A549 (cell line): ENCODE measurements around the gene PPP1R3D.

Source experiments
- CHD4 ChIP-seq: fragments of 200-600 bp; sonication (generic); IDR thresholded peaks from 2 replicates; pipeline ENCODE4 v1.6.1; 2016; ENCODE audit warnings: antibody characterized with exemption, mild to moderate bottlenecking, borderline replicate concordance
- EP300 ChIP-seq, 2 experiments: fragments of >200 bp; sonication (Bioruptor Twin); formaldehyde crosslinking; IDR thresholded peaks; 2 replicates in 1 of 2; 3 replicates in 1 of 2; pipeline ENCODE4 v1.6.1; 2016 to 2017
- ESRRA ChIP-seq: fragments of 150-350 bp; IDR thresholded peaks from 2 replicates; pipeline ENCODE4 v1.6.1; 2014; ENCODE audit warnings: mild to moderate bottlenecking, low read length, borderline replicate concordance
- HOXA7 ChIP-seq: fragments of 250-450 bp; sonication (Bioruptor Pico); IDR thresholded peaks from 2 replicates; pipeline ENCODE4 v1.5.0; 2020; ENCODE audit warnings: mild to moderate bottlenecking, moderate library complexity
- RNF2 ChIP-seq: fragments of 200-600 bp; sonication (generic); IDR thresholded peaks from 2 replicates; pipeline ENCODE4 v1.6.1; 2016; ENCODE audit warnings: low read depth, mild to moderate bottlenecking, antibody characterized with exemption, moderate library complexity, borderline replicate concordance
- ZSCAN20 ChIP-seq: fragments of 250-450 bp; sonication (Bioruptor Pico); IDR thresholded peaks from 2 replicates; pipeline ENCODE4 v1.8.0; 2022; ENCODE audit warnings: mild to moderate bottlenecking, moderate library complexity
- TF ChIP-seq, protein P1 (sequence below): fragments of >200 bp; sonication (Bioruptor Twin); formaldehyde crosslinking; IDR thresholded peaks from 3 replicates; pipeline ENCODE4 v1.5.1; 2016
- TF ChIP-seq, protein P2 (sequence below): fragments of 150-350 bp; IDR thresholded peaks from 2 replicates; pipeline ENCODE4 v1.6.1; 2014; ENCODE audit warnings: low read depth, mild to moderate bottlenecking, low read length
- TF ChIP-seq, protein P3 (sequence below): fragments of 200-600 bp; sonication (generic); IDR thresholded peaks from 2 replicates; pipeline ENCODE4 v1.6.1; 2016; ENCODE audit warnings: antibody characterized with exemption, mild to moderate bottlenecking, moderate library complexity

DNA sequence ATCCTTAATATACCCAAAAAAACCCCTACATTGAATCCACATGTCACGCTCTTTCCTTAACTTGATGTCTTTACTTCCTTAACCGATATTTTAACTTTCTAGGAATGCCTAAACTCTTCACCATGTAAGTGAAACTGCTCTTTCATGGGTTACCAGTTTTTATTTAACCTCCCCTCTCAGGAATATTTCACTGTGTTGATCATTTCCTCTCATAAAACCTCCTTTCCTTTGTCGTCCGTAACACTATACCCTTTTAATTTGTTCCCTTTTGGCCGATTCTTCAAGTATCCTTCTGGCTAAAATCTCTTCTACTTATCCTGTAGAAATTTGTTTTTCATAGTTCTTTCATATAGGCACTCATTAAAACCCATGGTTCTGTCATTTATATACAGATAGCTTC, 31.2 kb downstream of the PPP1R3D start:
- TF ChIP-seq, protein P1, sequence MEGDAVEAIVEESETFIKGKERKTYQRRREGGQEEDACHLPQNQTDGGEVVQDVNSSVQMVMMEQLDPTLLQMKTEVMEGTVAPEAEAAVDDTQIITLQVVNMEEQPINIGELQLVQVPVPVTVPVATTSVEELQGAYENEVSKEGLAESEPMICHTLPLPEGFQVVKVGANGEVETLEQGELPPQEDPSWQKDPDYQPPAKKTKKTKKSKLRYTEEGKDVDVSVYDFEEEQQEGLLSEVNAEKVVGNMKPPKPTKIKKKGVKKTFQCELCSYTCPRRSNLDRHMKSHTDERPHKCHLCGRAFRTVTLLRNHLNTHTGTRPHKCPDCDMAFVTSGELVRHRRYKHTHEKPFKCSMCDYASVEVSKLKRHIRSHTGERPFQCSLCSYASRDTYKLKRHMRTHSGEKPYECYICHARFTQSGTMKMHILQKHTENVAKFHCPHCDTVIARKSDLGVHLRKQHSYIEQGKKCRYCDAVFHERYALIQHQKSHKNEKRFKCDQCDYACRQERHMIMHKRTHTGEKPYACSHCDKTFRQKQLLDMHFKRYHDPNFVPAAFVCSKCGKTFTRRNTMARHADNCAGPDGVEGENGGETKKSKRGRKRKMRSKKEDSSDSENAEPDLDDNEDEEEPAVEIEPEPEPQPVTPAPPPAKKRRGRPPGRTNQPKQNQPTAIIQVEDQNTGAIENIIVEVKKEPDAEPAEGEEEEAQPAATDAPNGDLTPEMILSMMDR = no peak
- TF ChIP-seq ZSCAN20 (CRISPR knock-in tag) (no peak), RNF2 (no peak), EP300 (IDR thresholded peaks at IDR 0.05) (no peak), HOXA7 (CRISPR knock-in tag) (no peak), CHD4 (no peak), ESRRA (no peak)
- TF ChIP-seq, protein P2, sequence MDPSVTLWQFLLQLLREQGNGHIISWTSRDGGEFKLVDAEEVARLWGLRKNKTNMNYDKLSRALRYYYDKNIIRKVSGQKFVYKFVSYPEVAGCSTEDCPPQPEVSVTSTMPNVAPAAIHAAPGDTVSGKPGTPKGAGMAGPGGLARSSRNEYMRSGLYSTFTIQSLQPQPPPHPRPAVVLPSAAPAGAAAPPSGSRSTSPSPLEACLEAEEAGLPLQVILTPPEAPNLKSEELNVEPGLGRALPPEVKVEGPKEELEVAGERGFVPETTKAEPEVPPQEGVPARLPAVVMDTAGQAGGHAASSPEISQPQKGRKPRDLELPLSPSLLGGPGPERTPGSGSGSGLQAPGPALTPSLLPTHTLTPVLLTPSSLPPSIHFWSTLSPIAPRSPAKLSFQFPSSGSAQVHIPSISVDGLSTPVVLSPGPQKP = no peak
- TF ChIP-seq, protein P3, sequence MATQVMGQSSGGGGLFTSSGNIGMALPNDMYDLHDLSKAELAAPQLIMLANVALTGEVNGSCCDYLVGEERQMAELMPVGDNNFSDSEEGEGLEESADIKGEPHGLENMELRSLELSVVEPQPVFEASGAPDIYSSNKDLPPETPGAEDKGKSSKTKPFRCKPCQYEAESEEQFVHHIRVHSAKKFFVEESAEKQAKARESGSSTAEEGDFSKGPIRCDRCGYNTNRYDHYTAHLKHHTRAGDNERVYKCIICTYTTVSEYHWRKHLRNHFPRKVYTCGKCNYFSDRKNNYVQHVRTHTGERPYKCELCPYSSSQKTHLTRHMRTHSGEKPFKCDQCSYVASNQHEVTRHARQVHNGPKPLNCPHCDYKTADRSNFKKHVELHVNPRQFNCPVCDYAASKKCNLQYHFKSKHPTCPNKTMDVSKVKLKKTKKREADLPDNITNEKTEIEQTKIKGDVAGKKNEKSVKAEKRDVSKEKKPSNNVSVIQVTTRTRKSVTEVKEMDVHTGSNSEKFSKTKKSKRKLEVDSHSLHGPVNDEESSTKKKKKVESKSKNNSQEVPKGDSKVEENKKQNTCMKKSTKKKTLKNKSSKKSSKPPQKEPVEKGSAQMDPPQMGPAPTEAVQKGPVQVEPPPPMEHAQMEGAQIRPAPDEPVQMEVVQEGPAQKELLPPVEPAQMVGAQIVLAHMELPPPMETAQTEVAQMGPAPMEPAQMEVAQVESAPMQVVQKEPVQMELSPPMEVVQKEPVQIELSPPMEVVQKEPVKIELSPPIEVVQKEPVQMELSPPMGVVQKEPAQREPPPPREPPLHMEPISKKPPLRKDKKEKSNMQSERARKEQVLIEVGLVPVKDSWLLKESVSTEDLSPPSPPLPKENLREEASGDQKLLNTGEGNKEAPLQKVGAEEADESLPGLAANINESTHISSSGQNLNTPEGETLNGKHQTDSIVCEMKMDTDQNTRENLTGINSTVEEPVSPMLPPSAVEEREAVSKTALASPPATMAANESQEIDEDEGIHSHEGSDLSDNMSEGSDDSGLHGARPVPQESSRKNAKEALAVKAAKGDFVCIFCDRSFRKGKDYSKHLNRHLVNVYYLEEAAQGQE = no peak
